Tongue (tissue), 2 donors: Measurements from ENCODE around the gene SLC35F3. TPM values are rescaled to one million over a fixed set of nuclear protein-coding genes. Genes with fewer than 3 reads are reported as not detected.

Experiments
- DNase-seq: peaks from one replicate; pipeline ENCODE4 v3.0.0-alpha.2; 2015
- total RNA-seq: library from RNA; depleted of rRNA; stranded (reverse); fragments of >200 nt; gene quantifications from one replicate; pipeline ENCODE4 v1.2.3, GENCODE V29; 2014

SLC35F3 gene
- total RNA-seq, 1 donor from 2014 or later: 0.72 TPM

DNA sequence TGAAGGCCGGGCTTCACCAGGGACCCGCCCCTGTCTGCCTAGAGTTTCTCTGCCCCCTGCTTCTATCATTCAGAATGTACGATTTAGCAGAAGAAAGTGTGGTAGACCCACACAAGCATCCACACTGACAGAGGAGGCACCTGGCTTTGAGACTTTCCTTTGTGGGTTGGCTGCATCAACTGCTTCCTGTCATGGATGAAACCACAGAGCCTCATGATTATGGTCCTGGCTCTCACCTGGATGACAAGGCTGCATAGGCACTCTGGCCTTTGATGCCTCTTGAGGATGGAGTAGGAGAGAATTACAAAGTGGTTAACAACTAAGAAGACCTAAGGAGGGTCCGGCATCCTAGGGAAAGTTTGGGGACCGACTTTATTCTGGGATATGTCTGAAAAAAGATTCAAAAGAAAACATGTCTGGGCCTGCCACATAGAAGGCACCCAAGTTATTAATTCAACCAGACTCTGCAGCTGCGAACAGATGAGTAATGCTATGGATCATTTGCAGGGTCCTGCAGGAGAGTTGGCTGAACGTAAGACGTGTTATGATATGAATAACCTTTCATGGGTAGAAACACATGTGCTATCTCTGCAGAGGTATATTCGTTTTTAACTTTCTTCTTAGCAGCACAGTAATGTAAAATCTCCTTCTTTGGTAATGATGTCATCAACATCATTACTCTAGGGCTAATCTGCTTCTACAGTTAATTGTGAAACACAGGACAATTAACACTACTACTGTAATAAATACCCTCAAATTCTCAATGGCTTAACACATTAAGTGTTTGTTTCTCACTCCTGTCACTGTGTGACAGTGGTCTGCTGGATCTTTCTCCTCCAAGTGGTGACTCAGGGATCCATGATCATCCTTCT lies 136.2 kb downstream of the SLC35F3 start:
- no peak for DNase-seq

DNA sequence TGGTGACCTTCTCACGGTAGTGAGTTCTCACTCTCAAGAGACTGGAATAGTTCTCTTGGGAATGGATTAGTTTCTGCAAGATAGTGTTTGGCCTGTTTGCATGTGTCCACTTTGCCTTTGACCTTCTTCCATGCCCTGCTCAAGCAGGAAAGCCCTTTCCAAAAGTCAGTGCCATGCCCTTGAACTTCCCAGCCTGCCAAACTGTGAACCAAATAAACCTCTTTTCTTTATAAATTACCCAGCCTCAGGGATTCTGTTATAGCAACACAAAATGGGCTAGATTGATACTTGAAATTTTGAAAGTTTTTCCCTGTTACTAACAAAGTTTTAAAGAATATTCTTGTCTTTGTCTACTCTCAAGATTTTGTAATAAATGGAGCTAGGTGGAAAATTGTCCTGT lies 139.6 kb downstream of the SLC35F3 start:
- DNase-seq: no peak

DNA sequence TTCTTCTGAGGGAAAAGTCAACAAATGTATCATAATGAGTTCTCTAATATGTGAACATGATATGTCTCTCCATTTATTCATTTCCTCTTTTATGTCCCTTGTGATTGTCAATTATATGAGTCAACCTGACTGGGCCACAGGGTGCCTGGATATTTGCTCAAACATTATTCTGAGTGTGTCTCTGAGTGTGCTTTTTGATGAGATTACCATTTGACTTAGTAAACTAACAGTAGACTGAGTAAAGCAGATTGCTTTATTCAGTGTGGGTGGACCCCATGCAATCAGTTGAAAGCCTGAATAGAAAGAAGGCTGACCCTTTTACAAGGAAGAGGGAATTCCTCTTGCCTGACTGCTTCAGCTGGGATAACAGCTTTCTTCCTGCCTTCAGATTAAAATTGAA lies 142.6 kb downstream of the SLC35F3 start:
- DNase-seq: no peak

DNA sequence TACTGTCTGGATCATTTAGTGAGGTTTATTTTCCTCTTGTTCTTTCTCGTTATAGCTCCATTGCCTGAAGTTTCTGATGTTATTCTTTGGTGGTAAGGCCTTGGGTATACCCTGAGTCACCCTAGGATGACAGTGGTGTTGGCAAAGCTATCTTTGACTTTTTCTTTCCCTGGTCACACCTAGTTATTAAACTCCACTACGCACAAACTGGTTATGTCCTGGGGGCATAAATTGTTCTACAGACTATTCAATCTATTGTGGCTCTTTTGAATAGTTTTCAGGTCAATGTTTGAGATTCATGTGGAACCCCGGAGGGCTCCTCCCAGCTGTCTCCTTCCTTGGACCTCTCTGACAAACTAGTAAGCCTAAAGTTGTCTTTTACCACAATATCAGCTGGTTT lies 157.7 kb downstream of the SLC35F3 start:
- no peak for DNase-seq

DNA sequence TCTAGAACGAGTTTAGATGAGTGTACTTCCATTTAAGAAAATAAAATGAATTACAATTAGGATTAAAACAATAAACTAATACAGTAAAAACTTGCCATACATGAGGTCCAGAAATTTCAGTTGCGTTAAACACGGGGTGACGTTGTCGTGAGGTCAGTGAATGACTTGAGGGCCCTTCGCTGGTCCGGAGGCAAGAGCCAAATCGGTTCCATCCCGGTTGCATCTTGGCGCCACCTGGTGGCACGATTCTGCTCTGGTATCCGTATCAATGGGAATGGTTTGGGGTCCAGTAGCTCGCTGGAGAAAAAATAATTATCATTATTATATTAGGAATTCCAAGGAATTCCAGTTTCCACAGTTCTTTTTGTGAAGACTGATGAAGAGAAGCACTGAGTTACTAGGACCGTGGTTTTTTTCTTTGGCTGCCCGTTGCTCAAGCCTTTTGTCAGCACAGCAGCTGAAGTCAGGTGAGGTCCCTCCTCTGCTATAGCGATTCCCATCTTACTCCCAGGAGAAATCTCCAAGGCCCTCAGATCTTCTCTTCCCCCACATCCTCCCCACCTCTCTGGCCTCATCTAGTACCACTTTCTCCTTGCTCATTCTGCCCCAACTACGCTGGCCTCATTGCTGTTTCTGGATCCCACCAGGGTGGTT lies 161.4 kb downstream of the SLC35F3 start:
- peak; percentile 73 for DNase-seq

DNA sequence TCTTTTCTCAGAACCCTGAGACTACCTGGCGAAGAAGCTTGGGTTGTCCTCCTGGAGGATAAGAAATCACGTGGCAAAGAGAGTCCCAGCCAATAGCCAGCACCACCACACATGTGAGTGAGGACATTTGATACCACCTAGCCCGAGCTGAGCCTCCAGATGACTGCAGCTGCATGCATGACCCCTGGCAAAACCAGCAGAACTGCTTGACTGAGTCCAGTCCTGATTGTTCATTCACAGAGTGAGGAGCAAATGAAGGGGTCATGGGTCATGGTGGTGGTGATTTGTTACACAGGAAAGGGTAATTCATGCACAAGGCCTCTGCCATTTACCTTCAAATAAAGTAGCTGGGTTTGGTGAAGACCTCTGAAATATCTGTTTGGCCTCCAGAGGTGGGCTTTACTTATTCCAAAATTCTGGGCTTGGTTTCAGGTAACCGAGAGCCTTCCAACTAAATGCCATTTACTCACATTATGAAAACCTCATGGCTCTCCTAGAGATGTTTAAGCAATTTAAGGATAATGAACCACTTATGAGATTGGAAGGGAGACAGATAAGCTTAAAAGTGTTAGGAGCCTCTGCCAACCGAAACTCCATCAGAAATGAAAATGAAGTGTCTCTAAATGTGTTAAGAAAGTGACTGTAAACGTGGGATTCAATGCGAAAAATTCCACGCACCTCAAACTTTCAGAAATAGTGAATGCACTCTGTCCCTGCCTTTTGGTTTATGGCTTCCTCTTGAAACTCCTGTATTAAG lies 163.3 kb downstream of the SLC35F3 start:
- DNase-seq: peak; percentile 10

DNA sequence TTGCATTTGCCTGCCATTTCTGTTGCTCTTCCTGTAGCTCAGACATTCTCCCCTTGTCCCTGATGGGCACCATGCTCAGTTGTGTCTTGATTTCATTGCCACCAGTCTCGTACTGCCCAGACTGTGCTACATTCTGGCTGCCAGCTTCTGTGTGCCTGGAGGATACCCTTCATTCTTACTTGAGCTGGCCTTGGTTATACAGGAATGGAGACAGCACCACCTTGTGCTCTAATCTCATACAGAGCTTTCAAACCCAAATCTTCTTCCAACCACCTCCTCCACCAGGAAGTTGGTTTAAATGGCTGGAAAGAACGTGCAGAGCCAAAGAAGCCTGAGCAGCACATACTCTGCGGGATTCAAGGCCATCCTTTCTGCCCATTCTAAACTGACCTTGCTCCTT lies 165.3 kb downstream of the SLC35F3 start:
- peak; percentile 9 for DNase-seq

DNA sequence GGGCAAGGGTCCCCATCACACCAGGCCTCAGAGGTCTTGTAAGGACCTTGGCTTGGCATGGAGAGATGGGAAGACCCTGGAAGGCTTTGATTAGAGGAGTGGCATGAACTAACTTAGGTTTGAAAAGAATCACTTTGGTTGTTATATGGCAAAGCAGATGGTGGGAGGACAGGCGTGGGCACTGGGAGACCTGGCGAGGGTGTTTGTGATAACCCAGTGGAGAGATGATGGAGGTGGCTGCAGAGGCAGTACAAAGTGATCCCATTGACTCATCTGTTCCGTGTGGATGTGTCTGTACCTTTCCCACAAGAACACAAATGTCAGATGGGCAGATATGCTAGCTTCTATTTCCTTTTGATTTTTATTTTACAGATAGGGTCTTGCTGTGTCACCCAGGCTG lies 168.3 kb downstream of the SLC35F3 start:
- DNase-seq: no peak

DNA sequence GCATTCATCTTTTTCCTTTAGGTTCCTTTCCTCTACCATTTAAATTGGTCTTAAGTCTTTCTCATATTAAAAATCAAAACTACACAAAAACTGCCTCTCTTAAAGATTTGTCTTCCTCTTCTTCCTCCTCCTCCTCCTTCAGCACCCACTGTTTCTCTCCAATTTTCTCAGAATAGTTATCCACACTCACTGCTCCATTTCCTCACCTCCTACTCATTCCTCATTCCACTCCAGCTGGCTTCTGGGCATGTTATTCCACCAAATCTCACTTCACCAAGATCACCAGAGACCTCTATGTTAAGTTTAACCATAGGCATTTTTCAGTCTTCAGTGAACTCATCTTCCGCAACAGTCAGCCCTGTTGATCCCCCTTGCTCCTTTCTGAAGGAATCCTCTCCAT lies 173.7 kb downstream of the SLC35F3 start:
- DNase-seq: no peak

DNA sequence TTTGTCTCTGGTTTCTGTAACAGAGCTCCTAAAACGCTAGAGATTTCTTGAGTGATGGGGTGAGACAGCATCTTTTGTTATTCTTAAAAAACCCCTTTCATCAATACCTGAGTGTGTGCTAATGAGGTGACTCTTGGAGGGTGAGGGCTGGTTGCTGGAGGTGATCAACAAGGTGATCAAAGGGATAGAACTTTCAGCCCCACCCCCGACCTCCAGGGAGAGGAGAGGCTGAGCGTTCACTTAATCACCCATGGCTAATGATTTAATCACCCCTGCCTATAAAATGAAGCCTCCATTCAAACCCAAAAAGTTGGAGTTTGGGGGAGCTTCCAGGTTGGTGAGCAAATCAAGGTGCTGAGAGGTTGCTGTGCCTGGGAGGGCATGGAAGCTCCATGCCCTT lies 175.4 kb downstream of the SLC35F3 start:
- no peak for DNase-seq

DNA sequence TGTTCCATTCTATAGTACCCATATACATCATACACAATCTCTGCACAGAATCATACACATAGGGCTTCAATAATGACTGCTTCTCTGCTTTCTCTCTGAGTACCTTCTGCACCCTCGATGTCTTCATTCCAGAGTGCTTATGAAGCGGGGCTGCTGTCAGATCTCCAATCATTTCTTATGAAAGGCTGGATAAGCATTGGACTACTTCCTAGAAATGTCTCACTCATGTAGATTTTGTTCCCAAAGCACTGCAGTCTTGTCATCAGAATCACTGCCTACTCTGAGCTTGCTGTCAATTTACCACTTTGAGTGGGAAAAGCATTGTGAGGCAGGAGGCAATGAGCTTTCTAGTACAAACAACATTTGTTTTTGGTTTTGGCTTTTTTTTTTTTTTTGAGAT lies 179.0 kb downstream of the SLC35F3 start:
- DNase-seq: no peak

DNA sequence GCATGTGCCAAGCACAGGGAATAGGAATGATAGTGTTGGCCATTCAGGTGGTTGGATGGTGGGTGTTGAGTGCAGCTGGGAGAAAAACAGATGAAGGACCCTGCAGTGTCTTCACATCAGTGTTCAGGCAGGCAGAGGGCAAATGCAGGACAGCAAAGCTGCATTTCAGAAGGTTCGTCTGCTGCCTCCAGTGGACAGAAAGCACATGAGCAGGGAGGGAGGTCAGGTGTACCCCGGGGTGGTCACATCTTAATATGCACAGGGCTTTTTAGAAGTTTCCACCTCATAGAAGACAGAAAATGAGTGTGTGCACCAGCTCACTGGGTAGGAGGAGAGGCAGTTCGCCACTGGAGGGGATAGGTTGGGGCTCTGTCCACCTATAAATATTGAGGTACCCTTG lies 184.9 kb downstream of the SLC35F3 start:
- no peak for DNase-seq

DNA sequence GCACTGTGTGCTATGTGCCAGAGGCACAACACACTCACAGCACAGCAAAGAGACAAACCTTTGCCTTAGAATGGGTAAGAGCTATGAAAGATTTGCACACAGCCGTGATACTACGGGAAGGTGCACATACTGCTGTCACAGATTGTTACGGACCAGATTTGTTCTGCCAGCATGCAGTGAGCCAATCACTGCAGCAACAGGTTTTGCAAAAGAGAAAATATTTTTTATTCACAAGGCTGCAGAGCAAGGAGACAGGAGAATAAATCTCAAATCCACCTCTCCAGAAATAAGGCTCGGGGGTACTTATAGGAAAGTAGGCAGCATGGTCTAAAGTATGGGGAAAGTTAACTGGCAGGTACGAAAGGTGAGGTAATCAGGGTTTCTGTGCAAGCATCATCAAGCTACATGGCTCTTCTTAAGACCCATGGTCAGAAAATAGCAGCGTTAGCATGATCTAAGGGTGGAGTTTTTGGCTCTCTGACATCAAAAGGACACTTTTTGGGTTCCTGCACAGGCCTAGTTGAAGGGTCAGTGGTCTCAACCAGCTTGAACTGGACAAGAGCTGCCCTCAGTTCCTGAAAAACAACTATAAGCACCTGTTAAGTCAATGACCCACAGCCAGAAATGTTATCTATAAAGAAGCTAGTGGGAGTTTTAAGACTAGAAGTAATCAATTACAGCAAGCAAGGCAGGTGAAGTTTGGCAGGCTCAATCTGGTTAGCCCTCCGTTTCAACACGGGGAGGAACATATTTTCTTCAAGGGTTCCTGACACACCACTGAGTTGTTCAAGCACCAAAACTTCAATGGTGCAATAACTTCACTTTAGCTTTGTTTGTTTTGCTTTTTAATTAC lies 186.0 kb downstream of the SLC35F3 start:
- no peak for DNase-seq

DNA sequence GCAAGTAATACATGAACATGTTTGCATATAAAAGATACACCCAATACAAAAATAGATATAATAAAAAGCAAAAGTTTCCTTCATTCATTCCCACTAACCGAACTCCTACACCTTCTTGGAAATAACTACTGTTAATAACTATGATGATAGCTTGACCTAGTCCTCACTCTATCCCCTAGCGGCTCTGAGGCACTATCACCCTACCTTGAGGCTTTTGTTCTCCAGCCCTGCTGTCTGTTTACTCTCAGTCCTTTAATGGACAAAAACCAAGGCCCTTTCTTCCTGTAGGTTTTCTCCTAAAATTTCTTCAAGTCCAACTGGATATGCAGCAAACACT lies 186.6 kb downstream of the SLC35F3 start:
- no peak for DNase-seq

DNA sequence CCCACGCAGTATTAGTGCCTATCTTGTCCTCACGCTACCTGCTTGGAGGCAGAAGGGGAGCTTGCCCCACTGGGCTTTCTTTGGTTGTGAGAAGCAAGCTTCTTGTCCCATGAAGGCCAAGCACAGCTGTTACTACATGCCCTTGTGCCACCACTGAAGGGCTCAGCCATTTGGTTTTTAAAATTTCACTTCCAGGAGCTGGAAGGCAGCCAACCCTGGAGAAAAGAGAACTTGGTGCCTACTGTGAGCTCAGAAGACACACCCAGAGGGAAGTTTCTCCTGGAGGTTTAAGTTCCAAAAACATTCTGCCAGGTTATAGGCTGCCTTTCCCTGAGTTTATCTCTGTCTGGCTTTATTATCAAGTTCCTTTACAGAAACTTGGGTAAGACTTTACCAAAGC lies 187.4 kb downstream of the SLC35F3 start:
- peak; percentile 69 for DNase-seq

DNA sequence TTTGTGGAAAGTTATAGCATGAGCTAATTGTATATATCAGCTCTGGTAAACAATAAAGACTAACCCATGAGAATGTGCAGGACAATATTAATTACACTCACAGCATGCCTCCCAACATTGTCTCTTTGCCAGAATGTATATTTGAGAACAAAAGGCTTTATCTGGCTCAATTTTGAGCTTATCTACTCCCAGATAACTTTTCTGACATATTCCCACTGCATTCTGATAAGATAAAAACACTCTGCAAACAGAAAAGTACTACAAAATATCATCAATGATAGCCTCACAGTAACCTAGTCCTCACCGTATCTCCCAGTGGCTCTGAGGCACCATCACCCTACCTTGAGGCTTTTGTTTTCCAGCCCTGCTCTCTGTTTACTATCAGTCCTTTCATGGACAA lies 188.6 kb downstream of the SLC35F3 start:
- peak; percentile 28 for DNase-seq

DNA sequence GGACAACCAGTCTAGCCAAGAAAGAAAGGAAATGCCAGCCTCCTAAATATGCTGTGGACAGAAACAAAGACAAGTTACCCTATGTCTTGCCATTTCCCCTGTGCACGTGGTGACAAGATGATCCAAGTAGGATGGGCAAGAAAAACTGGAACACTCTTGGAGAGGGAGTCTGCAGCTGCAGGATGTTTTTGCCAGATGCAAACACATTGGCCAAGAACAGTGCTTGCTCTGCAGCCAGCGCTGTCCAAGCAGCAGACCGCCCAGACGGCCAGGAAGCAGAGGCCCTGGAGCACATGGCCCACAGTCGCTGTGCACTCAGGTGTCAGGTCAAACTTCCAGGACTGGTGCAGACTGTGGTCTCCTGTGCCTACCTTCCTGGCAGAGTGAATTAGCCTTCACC lies 189.3 kb downstream of the SLC35F3 start:
- peak; percentile 94 for DNase-seq

DNA sequence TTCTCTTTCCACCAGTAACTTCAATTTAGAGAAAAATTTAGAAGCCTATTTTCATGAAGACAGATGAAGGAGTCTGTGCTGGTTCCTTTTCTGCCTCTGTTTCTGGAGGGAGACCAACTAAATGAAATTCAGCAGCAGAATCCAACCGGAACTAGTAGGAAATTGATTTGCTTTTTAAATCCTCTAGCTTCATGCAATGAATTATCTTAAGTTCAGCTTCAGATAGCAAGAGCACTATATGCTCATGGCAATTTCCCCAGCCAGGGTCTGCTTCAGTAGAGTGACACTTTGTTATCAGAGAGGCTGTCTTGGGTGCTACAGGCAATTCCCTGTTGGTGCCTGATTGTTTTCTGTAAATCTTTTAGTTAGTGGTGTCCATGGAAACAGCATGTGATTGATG lies 189.7 kb downstream of the SLC35F3 start:
- DNase-seq: peak; percentile 79

DNA sequence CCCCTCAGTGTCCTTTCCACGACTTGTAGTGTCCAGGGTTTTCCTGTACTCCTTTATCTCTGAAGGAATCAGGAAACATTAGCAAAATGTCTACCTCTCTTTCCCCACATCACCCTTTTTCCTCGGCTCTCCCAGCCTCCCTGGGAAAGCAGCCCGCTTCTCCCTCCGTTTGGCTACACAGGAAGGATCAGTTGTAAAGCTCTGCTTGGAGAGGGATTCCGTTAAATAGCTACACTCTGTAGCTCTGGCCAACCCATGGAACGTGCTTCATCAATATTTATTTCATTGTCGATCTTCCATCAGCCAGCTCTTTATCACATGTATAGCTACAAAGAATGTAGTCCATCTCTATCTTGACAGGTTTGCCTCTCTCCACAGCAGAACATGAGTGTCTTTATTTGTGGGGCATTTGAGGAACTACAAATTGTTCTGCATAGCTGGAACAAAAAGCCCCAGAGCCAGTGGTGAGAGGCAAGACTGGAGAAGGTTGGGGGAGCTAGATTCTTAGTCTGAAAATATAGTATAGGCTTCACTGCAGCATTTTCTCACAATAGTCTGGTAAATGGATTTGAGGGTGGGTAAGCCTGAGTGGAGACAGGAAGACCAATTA lies 191.8 kb downstream of the SLC35F3 start:
- no peak for DNase-seq

DNA sequence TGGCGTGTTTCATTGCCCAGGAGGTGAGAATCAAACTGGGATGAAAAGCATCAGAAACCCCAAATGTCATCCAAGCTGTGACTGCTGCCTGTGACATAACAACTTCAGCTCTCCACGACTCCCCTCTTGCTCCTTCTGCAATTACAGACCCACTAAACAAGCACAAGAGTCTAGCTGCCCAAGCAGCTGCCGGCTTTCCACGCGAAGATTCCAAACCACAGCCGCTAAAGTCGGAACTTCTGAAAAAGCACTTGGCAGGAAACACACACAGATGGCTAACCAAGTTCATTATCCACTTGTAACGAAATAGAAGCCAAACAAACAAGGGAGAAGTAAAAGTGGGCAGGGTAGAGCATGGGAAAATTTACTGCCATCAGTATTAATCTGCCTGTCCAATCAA lies 198.1 kb downstream of the SLC35F3 start:
- DNase-seq: peak; percentile 95

DNA sequence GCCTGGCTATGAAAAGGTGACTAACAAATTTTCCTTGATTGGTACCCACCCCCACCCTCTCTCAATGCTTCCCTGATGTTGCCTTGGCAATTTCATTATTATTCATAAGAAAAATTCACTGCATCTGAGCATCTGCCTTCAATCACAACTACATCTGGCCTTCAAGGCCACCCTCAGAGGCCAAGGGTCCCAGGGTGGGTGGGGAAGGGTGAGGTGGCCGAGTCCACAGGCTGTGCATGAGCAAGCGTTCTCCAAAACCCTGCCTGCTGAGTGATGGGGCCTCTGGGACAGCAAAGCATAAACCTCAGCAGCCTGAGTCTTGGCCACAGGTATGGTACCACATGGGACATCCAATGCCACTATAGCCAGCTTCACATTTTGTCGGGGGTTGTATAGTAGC lies 198.7 kb downstream of the SLC35F3 start:
- DNase-seq: no peak

DNA sequence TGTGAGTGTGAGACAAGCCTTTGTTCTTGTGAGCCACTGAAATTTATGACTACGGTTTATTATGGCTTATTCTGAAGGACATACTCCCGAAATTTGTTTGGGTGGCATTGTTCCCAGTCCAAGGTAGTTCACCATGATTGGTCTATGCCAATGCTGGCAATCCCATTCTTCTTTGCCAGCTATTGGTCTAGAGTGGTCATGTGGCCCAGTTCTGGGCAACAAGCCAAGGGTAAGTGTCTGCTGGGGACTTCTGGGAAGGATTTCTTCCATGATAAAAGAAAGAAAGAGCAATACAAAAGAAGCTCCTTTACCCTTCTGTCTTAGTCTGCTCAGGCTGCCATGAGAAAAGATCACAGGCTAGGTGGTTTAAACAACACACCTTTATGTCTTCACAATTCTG lies 201.6 kb downstream of the SLC35F3 start:
- DNase-seq: no peak
